ENCODE data around the gene AFF1.

The AFF1 gene

DNA sequence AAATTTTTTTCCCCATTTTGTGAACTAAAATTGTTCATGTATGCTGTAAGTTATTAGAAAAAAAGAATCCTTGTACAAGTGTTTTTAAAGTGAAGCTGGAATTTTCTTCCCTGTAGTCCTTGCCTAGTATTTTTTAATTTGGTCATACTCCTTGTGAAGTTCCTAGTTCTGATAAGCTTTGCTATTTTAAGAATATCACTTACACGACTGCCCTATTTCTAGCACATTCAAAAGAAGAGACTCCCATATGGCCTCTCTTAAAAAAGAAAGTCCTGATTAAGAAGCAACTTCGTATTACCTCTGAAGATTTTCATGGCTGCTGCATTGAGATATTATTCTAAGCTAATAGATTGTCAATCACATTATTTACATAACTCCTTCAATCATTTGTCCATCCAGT is 198.4 kb downstream of the AFF1 start:
- Histone ChIP-seq H2AFZ (ENCODE audit: low read length) (no peak overlapping the region), H3K9ac (ENCODE audit: low read length) (no peak overlapping the region), H3K79me2 (ENCODE audit: low read length) (no peaks in the 10 kb centered on the region), H4K20me1 (ENCODE audit: insufficient read depth, low read length) (no peaks in the 10 kb centered on the region), H3K9me2 (replicated peaks; ENCODE audit: insufficient read depth, low read length) (no peaks in the 10 kb centered on the region), H3K27me3 (replicated peaks; ENCODE audit: insufficient read depth, low read length) (no peaks in the 10 kb centered on the region), H3K4me2 (ENCODE audit: low read depth, low read length) (no peak overlapping the region), H3F3A (ENCODE audit: insufficient read depth, low read length) (no peaks in the 10 kb centered on the region; the same call in 1 of the 2 replicates), H3K27ac (ENCODE audit: low read length) (no peak overlapping the region), H3K4me1 (ENCODE audit: low read length) (no peaks in the 10 kb centered on the region), H3K4me3 (ENCODE audit: low read length) (no peak overlapping the region), H3K9me3 (replicated peaks; ENCODE audit: insufficient read depth, low read length) (no peaks in the 10 kb centered on the region), H3K36me3 (replicated peaks; ENCODE audit: insufficient read depth, low read length) (peaks cover 24% of the 10 kb centered on the region)
- DNase-seq: no peak
- TF ChIP-seq EZH2 (optimal IDR thresholded peaks at IDR 0.05; ENCODE audit: low read depth, low read length) (no peak), EZH2phosphoT487 (IDR thresholded peaks at IDR 0.05; ENCODE audit: low read length) (no peak), CTCF (IDR thresholded peaks at IDR 0.05; ENCODE audit: low read length) (no peak)

DNA sequence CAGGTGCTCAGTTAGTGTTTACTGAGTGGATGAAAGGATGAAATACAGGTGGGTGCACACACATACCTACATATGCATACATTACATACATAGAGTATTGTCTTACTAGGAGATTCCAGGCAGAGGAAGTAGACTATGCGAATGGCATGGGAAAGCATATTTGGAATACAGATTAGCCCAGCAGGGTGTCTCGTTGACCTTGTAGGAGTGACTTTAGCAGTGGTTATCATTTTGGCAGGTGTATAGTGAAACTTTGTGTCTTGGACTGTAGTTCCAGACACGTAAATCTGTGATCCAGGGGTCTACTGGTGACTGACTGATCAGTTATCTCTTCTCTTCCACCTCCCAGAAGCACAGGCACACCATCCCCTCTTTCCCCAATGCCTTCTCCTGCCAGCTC is 199.3 kb downstream of the AFF1 start:
- H3K27ac ChIP-seq (ENCODE audit: low read length): no peak overlapping the region
- H4K20me1 ChIP-seq (ENCODE audit: insufficient read depth, low read length): no peaks in the 10 kb centered on the region
- no peaks in the 10 kb centered on the region for H3K27me3 ChIP-seq (replicated peaks; ENCODE audit: insufficient read depth, low read length)
- H3K36me3 ChIP-seq (replicated peaks; ENCODE audit: insufficient read depth, low read length): peaks cover 19% of the 10 kb centered on the region
- DNase-seq: no peak
- no peaks in the 10 kb centered on the region for H3K4me1 ChIP-seq (ENCODE audit: low read length)
- no peak overlapping the region for H2AFZ ChIP-seq (ENCODE audit: low read length)
- H3K9me2 ChIP-seq (replicated peaks; ENCODE audit: insufficient read depth, low read length): no peaks in the 10 kb centered on the region
- no peak for TF ChIP-seq CTCF (IDR thresholded peaks at IDR 0.05; ENCODE audit: low read length)
- no peaks in the 10 kb centered on the region; the same call in 1 of the 2 replicates for H3F3A ChIP-seq (ENCODE audit: insufficient read depth, low read length)
- H3K4me3 ChIP-seq (ENCODE audit: low read length): no peak overlapping the region
- H3K79me2 ChIP-seq (ENCODE audit: low read length): no peaks in the 10 kb centered on the region
- no peak overlapping the region for H3K9ac ChIP-seq (ENCODE audit: low read length)
- H3K4me2 ChIP-seq (ENCODE audit: low read depth, low read length): no peak overlapping the region
- no peaks in the 10 kb centered on the region for H3K9me3 ChIP-seq (replicated peaks; ENCODE audit: insufficient read depth, low read length)

GRCh38 chr4:87141428-87141827 is 206.6 kb downstream of the AFF1 start:
- H3K4me3 ChIP-seq (ENCODE audit: low read length): no peak overlapping the region
- no peak for DNase-seq
- no peak overlapping the region for H3K27ac ChIP-seq (ENCODE audit: low read length)
- no peaks in the 10 kb centered on the region for H3K79me2 ChIP-seq (ENCODE audit: low read length)
- H3K9me2 ChIP-seq (replicated peaks; ENCODE audit: insufficient read depth, low read length): no peaks in the 10 kb centered on the region
- H3K27me3 ChIP-seq (replicated peaks; ENCODE audit: insufficient read depth, low read length): no peaks in the 10 kb centered on the region
- TF ChIP-seq CTCF (IDR thresholded peaks at IDR 0.05; ENCODE audit: low read length) (no peak), EZH2 (optimal IDR thresholded peaks at IDR 0.05; ENCODE audit: low read depth, low read length) (no peak), EZH2phosphoT487 (IDR thresholded peaks at IDR 0.05; ENCODE audit: low read length) (no peak)
- no peak overlapping the region for H3K4me2 ChIP-seq (ENCODE audit: low read depth, low read length)
- no peaks in the 10 kb centered on the region for H4K20me1 ChIP-seq (ENCODE audit: insufficient read depth, low read length)
- peaks cover 5% of the 10 kb centered on the region; the same call in 1 of the 2 replicates for H3K36me3 ChIP-seq (replicated peaks; ENCODE audit: insufficient read depth, low read length)
- no peaks in the 10 kb centered on the region; the same call in 1 of the 2 replicates for H3F3A ChIP-seq (ENCODE audit: insufficient read depth, low read length)
- no peak overlapping the region for H3K9ac ChIP-seq (ENCODE audit: low read length)
- H3K9me3 ChIP-seq (replicated peaks; ENCODE audit: insufficient read depth, low read length): no peaks in the 10 kb centered on the region
- H2AFZ ChIP-seq (ENCODE audit: low read length): no peak overlapping the region
- no peaks in the 10 kb centered on the region for H3K4me1 ChIP-seq (ENCODE audit: low read length)
